Gastroesophageal sphincter (tissue), 3 donors: ENCODE measurements around the gene CAPZA2.

Source experiments
- POLR2AphosphoS5 ChIP-seq: sonication (generic); formaldehyde crosslinking; IDR thresholded peaks from one replicate; pipeline ENCODE4 v1.6.1; 2017; ENCODE audit warnings: antibody characterized with exemption
- TF ChIP-seq, protein P1 (sequence below), 4 experiments: fragments of 200-600 bp in 2 of 4; fragments of 450-650 bp in 2 of 4; sonication (generic) in 1 of 4; IDR thresholded peaks; one replicate each; pipeline ENCODE4 v1.5.1; 2017 to 2019; ENCODE audit warnings: antibody characterized with exemption in 4 of 4, mild to moderate bottlenecking in 2 of 4, moderate library complexity in 2 of 4

DNA sequence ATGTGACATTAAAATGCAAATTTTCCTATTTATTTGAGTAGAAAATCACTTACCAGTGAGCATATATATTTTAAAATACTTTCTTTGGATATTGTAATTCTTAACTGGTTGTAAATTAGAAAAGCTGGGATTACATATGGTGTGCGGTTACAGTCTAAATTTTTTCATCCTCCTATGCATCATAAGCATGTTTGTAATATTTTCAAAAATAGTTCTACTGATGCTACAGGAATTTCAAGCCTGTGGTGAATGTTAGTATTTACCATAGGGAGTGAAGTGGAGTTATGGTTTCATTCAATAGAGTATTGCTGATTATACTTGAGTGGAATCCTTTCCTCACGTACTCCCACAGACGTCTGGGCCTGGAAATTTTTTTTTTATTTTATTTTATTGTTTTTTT lies 56.3 kb downstream of the CAPZA2 start:
- TF ChIP-seq, protein P1, sequence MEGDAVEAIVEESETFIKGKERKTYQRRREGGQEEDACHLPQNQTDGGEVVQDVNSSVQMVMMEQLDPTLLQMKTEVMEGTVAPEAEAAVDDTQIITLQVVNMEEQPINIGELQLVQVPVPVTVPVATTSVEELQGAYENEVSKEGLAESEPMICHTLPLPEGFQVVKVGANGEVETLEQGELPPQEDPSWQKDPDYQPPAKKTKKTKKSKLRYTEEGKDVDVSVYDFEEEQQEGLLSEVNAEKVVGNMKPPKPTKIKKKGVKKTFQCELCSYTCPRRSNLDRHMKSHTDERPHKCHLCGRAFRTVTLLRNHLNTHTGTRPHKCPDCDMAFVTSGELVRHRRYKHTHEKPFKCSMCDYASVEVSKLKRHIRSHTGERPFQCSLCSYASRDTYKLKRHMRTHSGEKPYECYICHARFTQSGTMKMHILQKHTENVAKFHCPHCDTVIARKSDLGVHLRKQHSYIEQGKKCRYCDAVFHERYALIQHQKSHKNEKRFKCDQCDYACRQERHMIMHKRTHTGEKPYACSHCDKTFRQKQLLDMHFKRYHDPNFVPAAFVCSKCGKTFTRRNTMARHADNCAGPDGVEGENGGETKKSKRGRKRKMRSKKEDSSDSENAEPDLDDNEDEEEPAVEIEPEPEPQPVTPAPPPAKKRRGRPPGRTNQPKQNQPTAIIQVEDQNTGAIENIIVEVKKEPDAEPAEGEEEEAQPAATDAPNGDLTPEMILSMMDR (IDR thresholded peaks at IDR 0.05), result no peak
- no peak for TF ChIP-seq POLR2AphosphoS5
